Left lobe of liver (tissue), 2 donors: ENCODE measurements around the gene DBNDD2. TPM values are rescaled to one million over a fixed set of nuclear protein-coding genes. Genes with fewer than 3 reads are reported as not detected.

ENCODE experiments used
- ATAC-seq: fragments of 200-7000 bp; cut with Tn5 transposase; one replicate; pipeline ENCODE4 v1.9.1; 2020; ENCODE audit warnings: mild to moderate bottlenecking, moderate library complexity
- DNase-seq: peaks from one replicate; pipeline ENCODE4 v3.0.0-alpha.2; 2020; ENCODE audit warnings: low spot score
- total RNA-seq: library from RNA; stranded (reverse); gene quantifications from one replicate; pipeline ENCODE4 v1.2.1, GENCODE V29; 2021
- donor health status: DM: no; HTN: no; CAD: no; lungs with moderate emphysema.
- donor health status: DM: no; HTN: yes; CAD: no.

Gene DBNDD2
- total RNA-seq, 1 donor from 2014 or later: 2.9 TPM

- ATAC-seq: no peak
- no peak for DNase-seq
These were observed 30.8 kb upstream of the DBNDD2 start for GRCh38 chr20:45377269-45377668.

GRCh38 chr20:45378191-45378590 lies 29.9 kb upstream of the DBNDD2 start, which contains the start of gene TP53TG5:
TSS of gene TP53TG5 (minus strand) at chr20:45378325. CDS start at chr20:45378236, 89 bp downstream.
- no peak for DNase-seq
- no peak for ATAC-seq

GRCh38 chr20:45387274-45387673 lies 20.8 kb upstream of the DBNDD2 start:
- ATAC-seq (no peak), DNase-seq (no peak)

GRCh38 chr20:45390931-45391330 lies 17.2 kb upstream of the DBNDD2 start:
- no peak for DNase-seq
- no peak for ATAC-seq

GRCh38 chr20:45391559-45391958 lies 16.5 kb upstream of the DBNDD2 start:
- DNase-seq: no peak
- ATAC-seq: no peak

GRCh38 chr20:45392733-45393132 lies 15.4 kb upstream of the DBNDD2 start:
- ATAC-seq: no peak
- DNase-seq: no peak

- no peak for ATAC-seq
- DNase-seq: no peak
These were observed 13.6 kb upstream of the DBNDD2 start for GRCh38 chr20:45394221-45395113.

GRCh38 chr20:45395114-45395415 lies 13.0 kb upstream of the DBNDD2 start:
- ATAC-seq: no peak

GRCh38 chr20:45399018-45399417 lies 9.1 kb upstream of the DBNDD2 start:
- ATAC-seq (no peak), DNase-seq (no peak)

More at GRCh38 chr20:45395114-45395415, 13.0 kb upstream of the DBNDD2 start:
- no peak for DNase-seq

- ATAC-seq (no peak), DNase-seq (no peak)
These were observed 7.6 kb upstream of the DBNDD2 start for GRCh38 chr20:45400346-45401031.

- ATAC-seq: no peak
These were observed 5.1 kb upstream of the DBNDD2 start for GRCh38 chr20:45402946-45403345.

GRCh38 chr20:45404438-45404837 lies 3.7 kb upstream of the DBNDD2 start:
- DNase-seq (no peak), ATAC-seq (no peak)

More at GRCh38 chr20:45402946-45403345, 5.1 kb upstream of the DBNDD2 start:
- no peak for DNase-seq

GRCh38 chr20:45405571-45406259 lies 2.4 kb upstream of the DBNDD2 start:
- DNase-seq (no peak), ATAC-seq (peak; percentile 38)

- DNase-seq (peak; percentile 58), ATAC-seq (peak; percentile 72)
These were observed 1.6 kb upstream of the DBNDD2 start for GRCh38 chr20:45406260-45407066.

GRCh38 chr20:45407067-45407745 lies 883 bp upstream of the DBNDD2 start:
- ATAC-seq: peak; percentile 32

GRCh38 chr20:45408646-45409213 lies 641 bp downstream of the DBNDD2 start:
- DNase-seq (no peak), ATAC-seq (no peak)

More at GRCh38 chr20:45407067-45407745, 883 bp upstream of the DBNDD2 start:
- no peak for DNase-seq

GRCh38 chr20:45409521-45410272 lies 1.6 kb downstream of the DBNDD2 start:
- DNase-seq (no peak), ATAC-seq (no peak)

GRCh38 chr20:45410887-45411286 lies 2.8 kb downstream of the DBNDD2 start:
- no peak for DNase-seq
- ATAC-seq: no peak

- no peak for DNase-seq
- no peak for ATAC-seq
These were observed 4.6 kb downstream of the DBNDD2 start for GRCh38 chr20:45412653-45413052.
